NB4 (cell line): ENCODE measurements around the gene MCAT.

Source experiments
- MYC ChIP-seq: IDR thresholded peaks from 2 replicates; pipeline ENCODE4 v1.6.1; 2011; ENCODE audit warnings: low read depth, low read length
- POLR2A ChIP-seq: IDR thresholded peaks from 2 replicates; pipeline ENCODE4 v1.6.1; 2011; ENCODE audit warnings: mild to moderate bottlenecking; ENCODE audit not compliant: insufficient read length; ENCODE audit errors: extremely low read depth
- TF ChIP-seq, protein P1 (sequence below): IDR thresholded peaks from one replicate; pipeline ENCODE4 v1.5.1; 2012; ENCODE audit warnings: low read depth, low read length

DNA sequence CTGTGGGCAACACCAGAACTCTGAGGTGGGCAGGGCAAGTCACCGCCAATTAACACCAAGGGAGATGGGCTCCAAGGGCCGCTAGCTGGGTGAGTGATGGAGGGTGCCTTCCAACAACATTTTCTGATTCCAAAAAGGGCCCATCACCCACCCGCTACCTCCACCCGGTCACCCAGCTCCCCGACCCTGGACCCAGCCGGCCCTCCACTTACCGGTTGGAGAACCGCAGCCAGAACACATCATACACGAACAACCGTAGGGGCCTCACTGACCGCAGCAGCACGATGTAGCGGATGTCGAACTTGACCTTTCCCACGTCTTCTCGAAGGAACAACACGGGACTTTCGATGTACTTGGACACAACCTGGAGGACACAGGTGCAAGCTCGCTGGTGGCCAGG lies 29.0 kb upstream of the MCAT start:
- TF ChIP-seq MYC, result no peak
- TF ChIP-seq, protein P1, sequence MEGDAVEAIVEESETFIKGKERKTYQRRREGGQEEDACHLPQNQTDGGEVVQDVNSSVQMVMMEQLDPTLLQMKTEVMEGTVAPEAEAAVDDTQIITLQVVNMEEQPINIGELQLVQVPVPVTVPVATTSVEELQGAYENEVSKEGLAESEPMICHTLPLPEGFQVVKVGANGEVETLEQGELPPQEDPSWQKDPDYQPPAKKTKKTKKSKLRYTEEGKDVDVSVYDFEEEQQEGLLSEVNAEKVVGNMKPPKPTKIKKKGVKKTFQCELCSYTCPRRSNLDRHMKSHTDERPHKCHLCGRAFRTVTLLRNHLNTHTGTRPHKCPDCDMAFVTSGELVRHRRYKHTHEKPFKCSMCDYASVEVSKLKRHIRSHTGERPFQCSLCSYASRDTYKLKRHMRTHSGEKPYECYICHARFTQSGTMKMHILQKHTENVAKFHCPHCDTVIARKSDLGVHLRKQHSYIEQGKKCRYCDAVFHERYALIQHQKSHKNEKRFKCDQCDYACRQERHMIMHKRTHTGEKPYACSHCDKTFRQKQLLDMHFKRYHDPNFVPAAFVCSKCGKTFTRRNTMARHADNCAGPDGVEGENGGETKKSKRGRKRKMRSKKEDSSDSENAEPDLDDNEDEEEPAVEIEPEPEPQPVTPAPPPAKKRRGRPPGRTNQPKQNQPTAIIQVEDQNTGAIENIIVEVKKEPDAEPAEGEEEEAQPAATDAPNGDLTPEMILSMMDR, result no peak
- no peak for TF ChIP-seq POLR2A
